DOHH2 (cell line): ENCODE data around the gene LRMDA.

ENCODE experiments used
- H3F3A ChIP-seq: fragments of 200-600 bp; sonication (generic), shearing (Covaris generic); 2 replicates; pipeline ENCODE4 v1.6.0; 2016; ENCODE audit warnings: antibody characterized with exemption, mild to moderate bottlenecking; ENCODE audit not compliant: control insufficient read depth, insufficient read depth
- H3K27ac ChIP-seq: fragments of 200-600 bp; sonication (generic); 2 replicates; pipeline ENCODE4 v1.5.1; 2014; ENCODE audit warnings: low read depth, mild to moderate bottlenecking, low read length, moderate library complexity
- H3K27me3 ChIP-seq: fragments of 200-600 bp; sonication (generic); 2 replicates; pipeline ENCODE4 v1.6.1; 2014; ENCODE audit warnings: mild to moderate bottlenecking, low read length, mixed read lengths; ENCODE audit not compliant: control insufficient read depth
- H3K36me3 ChIP-seq: fragments of 200-600 bp; sonication (generic); 2 replicates; pipeline ENCODE4 v1.6.1; 2014; ENCODE audit warnings: mild to moderate bottlenecking, low read length, moderate library complexity, mixed read lengths; ENCODE audit not compliant: control insufficient read depth
- H3K4me1 ChIP-seq: fragments of 200-600 bp; sonication (generic); 2 replicates; pipeline ENCODE4 v1.6.1; 2014; ENCODE audit warnings: mild to moderate bottlenecking, low read length, mixed read lengths; ENCODE audit not compliant: control insufficient read depth
- H3K4me2 ChIP-seq: fragments of 200-600 bp; sonication (generic); 2 replicates; pipeline ENCODE4 v1.6.0; 2014; ENCODE audit warnings: mild to moderate bottlenecking, low read length, moderate library complexity
- H3K4me3 ChIP-seq: fragments of 200-600 bp; sonication (generic); 2 replicates; pipeline ENCODE4 v1.5.1; 2014; ENCODE audit warnings: mild to moderate bottlenecking, low read length, mixed read lengths
- H3K79me2 ChIP-seq: fragments of 200-600 bp; sonication (generic); 2 replicates; pipeline ENCODE4 v1.6.1; 2014; ENCODE audit warnings: mild to moderate bottlenecking, low read length, mixed read lengths; ENCODE audit not compliant: control insufficient read depth
- H3K9me2 ChIP-seq: fragments of 200-600 bp; sonication (generic); replicated peaks from 2 replicates; pipeline ENCODE4 v1.6.1; 2014; ENCODE audit warnings: mild to moderate bottlenecking, low read length, mixed read lengths; ENCODE audit not compliant: control insufficient read depth
- H3K9me3 ChIP-seq: fragments of 200-600 bp; sonication (generic); 2 replicates; pipeline ENCODE4 v1.6.1; 2014; ENCODE audit warnings: antibody characterized with exemption, low read length, mixed read lengths; ENCODE audit not compliant: control insufficient read depth, insufficient read depth
- H4K20me1 ChIP-seq: fragments of 200-600 bp; sonication (generic); 2 replicates; pipeline ENCODE4 v1.6.0; 2014; ENCODE audit warnings: low read depth, mild to moderate bottlenecking, antibody characterized with exemption, low read length, moderate library complexity; ENCODE audit not compliant: control insufficient read depth, insufficient read depth
- CTCF ChIP-seq: fragments of 200-600 bp; sonication (generic); IDR thresholded peaks from one replicate; pipeline ENCODE4 v1.5.1; 2014; ENCODE audit warnings: antibody characterized with exemption, mild to moderate bottlenecking, low read depth, low read length; ENCODE audit not compliant: poor library complexity, severe bottlenecking
- EZH2phosphoT487 ChIP-seq: fragments of 200-600 bp; sonication (generic); IDR thresholded peaks from 2 replicates; pipeline ENCODE4 v1.6.1; 2017; ENCODE audit warnings: borderline replicate concordance, mild to moderate bottlenecking, antibody characterized with exemption, low read length, moderate library complexity, mixed read lengths

The LRMDA gene

GRCh38 chr10:75716506-75716905 is 285.1 kb downstream of the LRMDA start:
- Histone ChIP-seq H3K79me2 (no peaks in the 10 kb centered on the region), H3K36me3 (no peaks in the 10 kb centered on the region), H3K27ac (no peak overlapping the region), H3K4me3 (no peak overlapping the region), H3K9me2 (no peaks in the 10 kb centered on the region), H3F3A (no peaks in the 10 kb centered on the region), H3K4me1 (no peaks in the 10 kb centered on the region), H3K27me3 (no peaks in the 10 kb centered on the region), H4K20me1 (no peaks in the 10 kb centered on the region), H3K9me3 (no peaks in the 10 kb centered on the region), H3K4me2 (no peak overlapping the region)
- TF ChIP-seq CTCF (no peak), EZH2phosphoT487 (no peak)

- Histone ChIP-seq H3K27ac (no peak overlapping the region), H3K9me2 (no peaks in the 10 kb centered on the region), H3K27me3 (no peaks in the 10 kb centered on the region), H3F3A (no peaks in the 10 kb centered on the region), H3K4me3 (no peak overlapping the region), H4K20me1 (no peaks in the 10 kb centered on the region), H3K4me1 (no peaks in the 10 kb centered on the region), H3K4me2 (no peak overlapping the region), H3K9me3 (no peaks in the 10 kb centered on the region), H3K36me3 (no peaks in the 10 kb centered on the region), H3K79me2 (no peaks in the 10 kb centered on the region)
- TF ChIP-seq CTCF (no peak), EZH2phosphoT487 (no peak)
Measured at GRCh38 chr10:75717126-75717916, 285.9 kb downstream of the LRMDA start.

GRCh38 chr10:75718991-75719390 is 287.6 kb downstream of the LRMDA start:
- H3K4me3 ChIP-seq: no peak overlapping the region
- H3K4me2 ChIP-seq: no peak overlapping the region
- H3K27me3 ChIP-seq: no peaks in the 10 kb centered on the region
- no peaks in the 10 kb centered on the region for H3K79me2 ChIP-seq
- TF ChIP-seq CTCF (no peak), EZH2phosphoT487 (no peak)
- H3K36me3 ChIP-seq: no peaks in the 10 kb centered on the region
- H3K27ac ChIP-seq: no peak overlapping the region
- no peaks in the 10 kb centered on the region for H3F3A ChIP-seq
- H3K9me2 ChIP-seq: no peaks in the 10 kb centered on the region
- no peaks in the 10 kb centered on the region for H3K4me1 ChIP-seq
- H4K20me1 ChIP-seq: no peaks in the 10 kb centered on the region
- H3K9me3 ChIP-seq: no peaks in the 10 kb centered on the region
